ENCODE data around the gene SETD7. TPM values are rescaled to one million over a fixed set of nuclear protein-coding genes. Genes with fewer than 3 reads are reported as not detected.
"Not testable (repeated sequence)": the region's sequence is repeated elsewhere in the genome, so short reads cannot be mapped to it uniquely, and the experiment has no call there.

Gene SETD7
- total RNA-seq, 2 donors from 2014 or later: 74.7 to 101 TPM

DNA sequence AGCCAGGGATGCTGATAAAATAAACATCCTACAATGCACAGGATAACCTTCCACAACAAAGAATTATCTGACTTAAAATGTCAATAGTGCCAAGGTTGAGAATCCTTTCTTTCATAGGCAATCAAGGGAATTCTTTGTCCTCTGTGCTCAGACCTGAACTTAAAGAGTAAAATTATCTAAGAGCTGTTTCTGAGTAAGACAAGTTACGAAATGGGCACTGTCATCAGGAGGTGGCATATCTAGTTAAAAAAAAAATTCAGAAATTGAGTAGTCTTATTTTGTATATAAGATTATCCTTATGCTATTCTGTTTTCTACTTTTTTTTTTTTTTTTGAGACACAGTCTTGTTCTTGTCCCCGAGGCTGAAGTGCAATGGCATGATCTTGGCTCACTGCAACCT, 105.4 kb downstream of the SETD7 start:
- Histone ChIP-seq H3K27ac (no peak overlapping the region), H3K4me1 (ENCODE audit: control insufficient read depth in 1 of 2, low read depth in 2 of 2) (peaks cover 7 to 19% of the 10 kb centered on the region in 2 donors), H3K36me3 (no peaks in the 10 kb centered on the region), H3K4me3 (no peak overlapping the region), H3K9me3 (no peaks in the 10 kb centered on the region), H3K27me3 (replicated peaks; ENCODE audit: insufficient read depth) (no peaks in the 10 kb centered on the region)
- ATAC-seq (ENCODE audit: insufficient number of reproducible peaks, low FRiP score, low read depth) (no peak), DNase-seq (ENCODE audit: low spot score) (no peak)
- TF ChIP-seq, protein P1, sequence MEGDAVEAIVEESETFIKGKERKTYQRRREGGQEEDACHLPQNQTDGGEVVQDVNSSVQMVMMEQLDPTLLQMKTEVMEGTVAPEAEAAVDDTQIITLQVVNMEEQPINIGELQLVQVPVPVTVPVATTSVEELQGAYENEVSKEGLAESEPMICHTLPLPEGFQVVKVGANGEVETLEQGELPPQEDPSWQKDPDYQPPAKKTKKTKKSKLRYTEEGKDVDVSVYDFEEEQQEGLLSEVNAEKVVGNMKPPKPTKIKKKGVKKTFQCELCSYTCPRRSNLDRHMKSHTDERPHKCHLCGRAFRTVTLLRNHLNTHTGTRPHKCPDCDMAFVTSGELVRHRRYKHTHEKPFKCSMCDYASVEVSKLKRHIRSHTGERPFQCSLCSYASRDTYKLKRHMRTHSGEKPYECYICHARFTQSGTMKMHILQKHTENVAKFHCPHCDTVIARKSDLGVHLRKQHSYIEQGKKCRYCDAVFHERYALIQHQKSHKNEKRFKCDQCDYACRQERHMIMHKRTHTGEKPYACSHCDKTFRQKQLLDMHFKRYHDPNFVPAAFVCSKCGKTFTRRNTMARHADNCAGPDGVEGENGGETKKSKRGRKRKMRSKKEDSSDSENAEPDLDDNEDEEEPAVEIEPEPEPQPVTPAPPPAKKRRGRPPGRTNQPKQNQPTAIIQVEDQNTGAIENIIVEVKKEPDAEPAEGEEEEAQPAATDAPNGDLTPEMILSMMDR (IDR thresholded peaks at IDR 0.05): no peak

- ATAC-seq (ENCODE audit: insufficient number of reproducible peaks, low FRiP score, low read depth); H3K4me3 ChIP-seq; H3K4me1 ChIP-seq (ENCODE audit: control insufficient read depth in 1 of 2, low read depth in 2 of 2); DNase-seq (ENCODE audit: low spot score); H3K27me3 ChIP-seq (replicated peaks; ENCODE audit: insufficient read depth); H3K36me3 ChIP-seq; H3K27ac ChIP-seq; H3K9me3 ChIP-seq: not testable (repeated sequence)
Observed at GRCh38 chr4:139447078-139447477, 108.9 kb downstream of the SETD7 start.

Other genes with a start within 250 kb of the SETD7 start
- gene RAB33B, start 102.1 kb downstream of the SETD7 start, total RNA-seq: 10 to 100 TPM in 1 of 2 donors, 1 to 10 TPM in 1; 8.7 to 14.2 TPM
- 10 to 100 TPM; 24.3 to 35.5 TPM for gene MGST2, start 109.6 kb upstream of the SETD7 start, total RNA-seq

Data from thoracic aorta (tissue), 2 donors.